ENCODE results near the gene OR1E2.
"Not testable (repeated sequence)": the region's sequence is repeated elsewhere in the genome, so short reads cannot be mapped to it uniquely, and the experiment has no call there.

Gene OR1E2

GRCh38 chr17:3412216-3412615, 21.4 kb downstream of the OR1E2 start:
- H3K27me3 ChIP-seq (ENCODE audit: insufficient read depth, low read length, poor library complexity); H3K27ac ChIP-seq (ENCODE audit: low read depth, low read length); DNase-seq; H3K4ac ChIP-seq (ENCODE audit: low read depth, low read length); H3K4me1 ChIP-seq (ENCODE audit: control insufficient read depth, low read depth, low read length); H3K4me3 ChIP-seq (ENCODE audit: low read length); H4K8ac ChIP-seq (ENCODE audit: low read depth, low read length); H3K79me1 ChIP-seq (ENCODE audit: low read length); H3K79me2 ChIP-seq (ENCODE audit: control insufficient read depth, insufficient read depth, low read length); H3K9ac ChIP-seq (ENCODE audit: low read length); H3K56ac ChIP-seq (ENCODE audit: low read length); H2AK5ac ChIP-seq (ENCODE audit: low read length); H3K23ac ChIP-seq (ENCODE audit: low read length); H4K5ac ChIP-seq (ENCODE audit: low read length); H2BK120ac ChIP-seq (ENCODE audit: low read depth, low read length); H2BK5ac ChIP-seq (ENCODE audit: low read length); H3K18ac ChIP-seq (ENCODE audit: low read length); H3K36me3 ChIP-seq (ENCODE audit: control insufficient read depth, insufficient read depth, low read length); H3K4me2 ChIP-seq (ENCODE audit: low read length); H2BK15ac ChIP-seq (replicated peaks; ENCODE audit: low read depth): not testable (repeated sequence)
- no CpG with 5 or more reads among the region's 16 CpGs for WGBS (ENCODE audit: extremely low coverage, insufficient coverage, low lambda C conversion rate)

- H4K5ac ChIP-seq (ENCODE audit: low read length) = no peak within 1 kb of the TSS
- no peak within 1 kb of the TSS for H3K4me2 ChIP-seq (ENCODE audit: low read length)
- no peak within 1 kb of the TSS for H3K23ac ChIP-seq (ENCODE audit: low read length)
- no peak within 1 kb of the TSS for H2BK120ac ChIP-seq (ENCODE audit: low read depth, low read length)
- no peaks in the 10 kb centered on the region for H3K4me1 ChIP-seq (ENCODE audit: control insufficient read depth, low read depth, low read length)
- no peak within 1 kb of the TSS for H2BK5ac ChIP-seq (ENCODE audit: low read length)
- H3K4me3 ChIP-seq (ENCODE audit: low read length) = no peak within 1 kb of the TSS
- no peaks in the 10 kb centered on the region for H3K27me3 ChIP-seq (ENCODE audit: insufficient read depth, low read length, poor library complexity)
- H2BK15ac ChIP-seq (replicated peaks; ENCODE audit: low read depth) = no peak within 1 kb of the TSS
- no peak within 1 kb of the TSS for H3K9ac ChIP-seq (ENCODE audit: low read length)
- H3K56ac ChIP-seq (ENCODE audit: low read length) = no peak within 1 kb of the TSS
- DNase-seq = no peak
- WGBS (ENCODE audit: extremely low coverage, insufficient coverage, low lambda C conversion rate) = no CpG with 5 or more reads among the region's 3 CpGs
- no peaks in the 10 kb centered on the region for H3K79me2 ChIP-seq (ENCODE audit: control insufficient read depth, insufficient read depth, low read length)
- no peak within 1 kb of the TSS for H3K27ac ChIP-seq (ENCODE audit: low read depth, low read length)
- H4K8ac ChIP-seq (ENCODE audit: low read depth, low read length) = no peak within 1 kb of the TSS
- no peak within 1 kb of the TSS for H2AK5ac ChIP-seq (ENCODE audit: low read length)
- H3K36me3 ChIP-seq (ENCODE audit: control insufficient read depth, insufficient read depth, low read length) = no peaks in the 10 kb centered on the region
- no peak within 1 kb of the TSS for H3K4ac ChIP-seq (ENCODE audit: low read depth, low read length)
- H3K79me1 ChIP-seq (ENCODE audit: low read length) = no peaks in the 10 kb centered on the region
- no peak within 1 kb of the TSS for H3K18ac ChIP-seq (ENCODE audit: low read length)
These were observed 22.6 kb downstream of the OR1E2 start, which contains the start of gene OR3A3 for GRCh38 chr17:3411070-3411469. Gene OR3A3 (plus strand): TSS chr17:3411370.

DNA sequence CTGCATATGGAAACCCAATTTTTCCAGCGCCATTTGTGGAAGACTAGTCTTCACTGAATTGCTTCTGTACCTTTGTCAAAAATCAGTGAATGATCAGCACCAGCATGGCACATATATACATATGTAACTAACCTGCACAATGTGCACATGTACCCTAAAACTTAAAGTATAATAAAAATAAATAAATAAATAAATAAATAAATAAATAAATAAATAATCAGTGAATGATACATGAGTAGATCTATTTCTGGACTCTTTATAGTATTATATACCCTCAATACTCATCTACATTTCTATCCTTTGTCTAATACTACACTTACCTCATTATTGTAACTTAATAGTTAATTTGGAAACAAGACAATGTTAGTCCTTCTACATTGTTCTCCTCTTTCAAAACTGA, 29.8 kb downstream of the OR1E2 start:
- H2AK5ac ChIP-seq (ENCODE audit: low read length); H3K79me1 ChIP-seq (ENCODE audit: low read length); H3K79me2 ChIP-seq (ENCODE audit: control insufficient read depth, insufficient read depth, low read length): not testable (repeated sequence)

GRCh38 chr17:3401786-3402185, 31.9 kb downstream of the OR1E2 start:
- no peaks in the 10 kb centered on the region for H3K79me1 ChIP-seq (ENCODE audit: low read length)
- H2AK5ac ChIP-seq (ENCODE audit: low read length) = no peak overlapping the region
- no peak overlapping the region for H3K4ac ChIP-seq (ENCODE audit: low read depth, low read length)
- H3K9ac ChIP-seq (ENCODE audit: low read length) = no peak overlapping the region
- no peak overlapping the region for H3K23ac ChIP-seq (ENCODE audit: low read length)
- H3K27me3 ChIP-seq (ENCODE audit: insufficient read depth, low read length, poor library complexity) = no peaks in the 10 kb centered on the region
- H3K36me3 ChIP-seq (ENCODE audit: control insufficient read depth, insufficient read depth, low read length) = no peaks in the 10 kb centered on the region
- WGBS (ENCODE audit: extremely low coverage, insufficient coverage, low lambda C conversion rate) = 100% methylated on average over 1 of the region's 2 CpGs
- H3K18ac ChIP-seq (ENCODE audit: low read length) = no peak overlapping the region
- no peak overlapping the region for H3K56ac ChIP-seq (ENCODE audit: low read length)
- H2BK5ac ChIP-seq (ENCODE audit: low read length) = no peak overlapping the region
- H3K4me3 ChIP-seq (ENCODE audit: low read length) = no peak overlapping the region
- H3K79me2 ChIP-seq (ENCODE audit: control insufficient read depth, insufficient read depth, low read length) = no peaks in the 10 kb centered on the region
- H3K4me2 ChIP-seq (ENCODE audit: low read length) = no peak overlapping the region
- no peak overlapping the region for H2BK15ac ChIP-seq (replicated peaks; ENCODE audit: low read depth)
- H3K27ac ChIP-seq (ENCODE audit: low read depth, low read length) = no peak overlapping the region
- H2BK120ac ChIP-seq (ENCODE audit: low read depth, low read length) = no peak overlapping the region
- no peak overlapping the region for H4K8ac ChIP-seq (ENCODE audit: low read depth, low read length)
- no peak overlapping the region for H4K5ac ChIP-seq (ENCODE audit: low read length)
- no peak for DNase-seq
- H3K4me1 ChIP-seq (ENCODE audit: control insufficient read depth, low read depth, low read length) = no peaks in the 10 kb centered on the region

More for the DNA sequence above, 29.8 kb downstream of the OR1E2 start:
- not testable (repeated sequence) for H4K8ac ChIP-seq (ENCODE audit: low read depth, low read length); H3K27me3 ChIP-seq (ENCODE audit: insufficient read depth, low read length, poor library complexity); H2BK15ac ChIP-seq (replicated peaks; ENCODE audit: low read depth); H3K4me1 ChIP-seq (ENCODE audit: control insufficient read depth, low read depth, low read length); H3K4me2 ChIP-seq (ENCODE audit: low read length); H3K27ac ChIP-seq (ENCODE audit: low read depth, low read length); H3K9ac ChIP-seq (ENCODE audit: low read length); DNase-seq; H2BK120ac ChIP-seq (ENCODE audit: low read depth, low read length); H3K4me3 ChIP-seq (ENCODE audit: low read length); H3K4ac ChIP-seq (ENCODE audit: low read depth, low read length); H3K56ac ChIP-seq (ENCODE audit: low read length); H3K36me3 ChIP-seq (ENCODE audit: control insufficient read depth, insufficient read depth, low read length); H4K5ac ChIP-seq (ENCODE audit: low read length); H3K23ac ChIP-seq (ENCODE audit: low read length); H2BK5ac ChIP-seq (ENCODE audit: low read length); H3K18ac ChIP-seq (ENCODE audit: low read length)
- WGBS (ENCODE audit: extremely low coverage, insufficient coverage, low lambda C conversion rate) = no CpG with 5 or more reads among the region's 1 CpG

- WGBS (ENCODE audit: extremely low coverage, insufficient coverage, low lambda C conversion rate) = no CpG with 5 or more reads among the region's 6 CpGs
- H2BK5ac ChIP-seq (ENCODE audit: low read length) = no peak overlapping the region
- H3K27ac ChIP-seq (ENCODE audit: low read depth, low read length) = no peak overlapping the region
- H3K79me1 ChIP-seq (ENCODE audit: low read length) = no peaks in the 10 kb centered on the region
- H3K4me2 ChIP-seq (ENCODE audit: low read length) = no peak overlapping the region
- no peaks in the 10 kb centered on the region for H3K36me3 ChIP-seq (ENCODE audit: control insufficient read depth, insufficient read depth, low read length)
- no peak overlapping the region for H3K18ac ChIP-seq (ENCODE audit: low read length)
- no peak overlapping the region for H3K23ac ChIP-seq (ENCODE audit: low read length)
- H3K4me3 ChIP-seq (ENCODE audit: low read length) = no peak overlapping the region
- H2AK5ac ChIP-seq (ENCODE audit: low read length) = no peak overlapping the region
- no peak for DNase-seq
- no peak overlapping the region for H4K8ac ChIP-seq (ENCODE audit: low read depth, low read length)
- H3K4ac ChIP-seq (ENCODE audit: low read depth, low read length) = no peak overlapping the region
- no peak overlapping the region for H2BK15ac ChIP-seq (replicated peaks; ENCODE audit: low read depth)
- no peak overlapping the region for H3K9ac ChIP-seq (ENCODE audit: low read length)
- H2BK120ac ChIP-seq (ENCODE audit: low read depth, low read length) = no peak overlapping the region
- no peak overlapping the region for H3K56ac ChIP-seq (ENCODE audit: low read length)
- H4K5ac ChIP-seq (ENCODE audit: low read length) = no peak overlapping the region
- H3K27me3 ChIP-seq (ENCODE audit: insufficient read depth, low read length, poor library complexity) = no peaks in the 10 kb centered on the region
- H3K4me1 ChIP-seq (ENCODE audit: control insufficient read depth, low read depth, low read length) = no peaks in the 10 kb centered on the region
- H3K79me2 ChIP-seq (ENCODE audit: control insufficient read depth, insufficient read depth, low read length) = no peaks in the 10 kb centered on the region
These were observed 33.6 kb downstream of the OR1E2 start for GRCh38 chr17:3400055-3400454.

DNA sequence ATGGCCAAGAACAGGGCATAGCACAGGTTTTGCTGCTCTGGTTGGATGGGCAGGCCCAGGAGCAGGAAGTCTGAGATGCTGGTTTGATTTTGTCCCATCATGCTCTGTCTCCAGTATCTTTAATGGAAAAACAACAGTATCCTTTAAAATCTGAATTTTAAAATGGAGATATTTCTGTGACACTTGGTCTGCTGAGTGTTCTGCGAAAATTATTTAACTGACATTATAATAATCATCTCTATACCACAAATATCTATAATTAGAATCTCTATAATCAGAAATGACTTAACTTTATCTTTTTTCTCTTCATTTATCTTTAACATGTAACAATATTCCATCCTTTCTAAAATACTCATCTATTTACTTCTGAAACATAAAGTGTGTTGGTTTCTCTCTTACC, 35.3 kb downstream of the OR1E2 start, which contains the start of gene OR1E1:
TSS of gene OR1E1 (minus strand) at position 101 of the 400 bp plus-strand sequence. CDS start at position 101, 0 bp downstream.
- no peak within 1 kb of the TSS for H3K18ac ChIP-seq (ENCODE audit: low read length)
- H3K27me3 ChIP-seq (ENCODE audit: insufficient read depth, low read length, poor library complexity) = no peaks in the 10 kb centered on the region

More for the DNA sequence above, 35.3 kb downstream of the OR1E2 start, which contains the start of gene OR1E1:
- H3K9ac ChIP-seq (ENCODE audit: low read length) = no peak within 1 kb of the TSS
- H4K8ac ChIP-seq (ENCODE audit: low read depth, low read length) = no peak within 1 kb of the TSS
- H3K4me2 ChIP-seq (ENCODE audit: low read length) = no peak within 1 kb of the TSS
- H3K56ac ChIP-seq (ENCODE audit: low read length) = no peak within 1 kb of the TSS
- no peak within 1 kb of the TSS for H2BK15ac ChIP-seq (replicated peaks; ENCODE audit: low read depth)
- no peaks in the 10 kb centered on the region for H3K79me2 ChIP-seq (ENCODE audit: control insufficient read depth, insufficient read depth, low read length)
- WGBS (ENCODE audit: extremely low coverage, insufficient coverage, low lambda C conversion rate) = no CpG with 5 or more reads among the region's 1 CpG
- no peak within 1 kb of the TSS for H3K4ac ChIP-seq (ENCODE audit: low read depth, low read length)
- no peak within 1 kb of the TSS for H2AK5ac ChIP-seq (ENCODE audit: low read length)
- H3K36me3 ChIP-seq (ENCODE audit: control insufficient read depth, insufficient read depth, low read length) = no peaks in the 10 kb centered on the region
- H3K4me3 ChIP-seq (ENCODE audit: low read length) = no peak within 1 kb of the TSS
- no peak within 1 kb of the TSS for H4K5ac ChIP-seq (ENCODE audit: low read length)
- H3K27ac ChIP-seq (ENCODE audit: low read depth, low read length) = no peak within 1 kb of the TSS
- no peak for DNase-seq
- H3K4me1 ChIP-seq (ENCODE audit: control insufficient read depth, low read depth, low read length) = no peaks in the 10 kb centered on the region
- no peak within 1 kb of the TSS for H3K23ac ChIP-seq (ENCODE audit: low read length)
- H2BK120ac ChIP-seq (ENCODE audit: low read depth, low read length) = no peak within 1 kb of the TSS
- H2BK5ac ChIP-seq (ENCODE audit: low read length) = no peak within 1 kb of the TSS
- H3K79me1 ChIP-seq (ENCODE audit: low read length) = no peaks in the 10 kb centered on the region

Measured in mesendoderm (in vitro differentiated cells).